Adipose tissue (tissue), 3 donors: ENCODE measurements around the gene RABL6. TPM values are rescaled to one million over a fixed set of nuclear protein-coding genes. Genes with fewer than 3 reads are reported as not detected.
"Not testable (repeated sequence)": the region's sequence is repeated elsewhere in the genome, so short reads cannot be mapped to it uniquely, and the experiment has no call there.

ENCODE experiments used
- H3K27ac ChIP-seq: one replicate; pipeline ENCODE4 v1.5.1; 2013; ENCODE audit warnings: low read depth, low read length
- WGBS, 3 donors: extraction: QIAGEN DNeasy Blood & Tissue Kit; methylation state at CpG; one replicate each; pipeline ENCODE4 v1.1.7; 2013; 5-methylcytosine and 5-hydroxymethylcytosine counted together
- polyA plus RNA-seq, 3 donors: library from polyadenylated mRNA; stranded (reverse); fragments of 200-250 nt; gene quantifications; one replicate each; pipeline ENCODE4 v1.2.3, GENCODE V29; 2013
- donor health status: healthy with polysubstance abuse.
- donor health status: Bipolar disorder and iron deficiency.
- donor health status: healthy.

RABL6 gene, protein sequence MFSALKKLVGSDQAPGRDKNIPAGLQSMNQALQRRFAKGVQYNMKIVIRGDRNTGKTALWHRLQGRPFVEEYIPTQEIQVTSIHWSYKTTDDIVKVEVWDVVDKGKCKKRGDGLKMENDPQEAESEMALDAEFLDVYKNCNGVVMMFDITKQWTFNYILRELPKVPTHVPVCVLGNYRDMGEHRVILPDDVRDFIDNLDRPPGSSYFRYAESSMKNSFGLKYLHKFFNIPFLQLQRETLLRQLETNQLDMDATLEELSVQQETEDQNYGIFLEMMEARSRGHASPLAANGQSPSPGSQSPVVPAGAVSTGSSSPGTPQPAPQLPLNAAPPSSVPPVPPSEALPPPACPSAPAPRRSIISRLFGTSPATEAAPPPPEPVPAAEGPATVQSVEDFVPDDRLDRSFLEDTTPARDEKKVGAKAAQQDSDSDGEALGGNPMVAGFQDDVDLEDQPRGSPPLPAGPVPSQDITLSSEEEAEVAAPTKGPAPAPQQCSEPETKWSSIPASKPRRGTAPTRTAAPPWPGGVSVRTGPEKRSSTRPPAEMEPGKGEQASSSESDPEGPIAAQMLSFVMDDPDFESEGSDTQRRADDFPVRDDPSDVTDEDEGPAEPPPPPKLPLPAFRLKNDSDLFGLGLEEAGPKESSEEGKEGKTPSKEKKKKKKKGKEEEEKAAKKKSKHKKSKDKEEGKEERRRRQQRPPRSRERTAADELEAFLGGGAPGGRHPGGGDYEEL
- polyA plus RNA-seq: 10 to 100 TPM; 51.5 to 55.7 (median 54.4) TPM

- 1% methylated on average over 68 to 95 of the region's 96 CpGs for WGBS, 3 donors
- H3K27ac ChIP-seq: peak within 1 kb of the TSS; percentile 45
These were observed at the start of gene RABL6 for GRCh38 chr9:136807281-136808074. Gene RABL6 (plus strand): TSS chr9:136807948. CDS start chr9:136808197, 249 bp downstream.

DNA sequence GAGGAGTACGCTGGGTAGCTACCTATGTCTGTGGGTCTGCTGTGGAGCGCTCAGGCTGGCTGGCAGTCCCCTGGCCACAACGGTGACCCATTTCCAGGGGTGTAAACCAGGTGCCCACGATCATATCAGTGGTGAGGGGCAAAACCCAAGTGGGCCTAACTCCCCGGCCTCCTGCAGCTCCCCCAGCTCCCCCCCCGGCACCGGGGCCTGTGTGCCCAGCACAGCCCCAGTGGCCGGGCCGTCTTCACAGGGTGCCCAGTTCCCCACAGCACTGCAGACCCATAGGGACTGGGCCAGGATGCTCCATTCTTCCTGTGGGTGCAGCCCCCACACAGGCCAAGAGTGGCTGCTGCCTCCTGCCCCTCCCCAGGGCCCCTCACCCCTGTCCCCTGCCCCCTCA, 48.7 kb upstream of the RABL6 start:
- H3K27ac ChIP-seq: no peak overlapping the region
- 75 to 84% (median 76%) methylated on average over 9 of the region's 9 CpGs for WGBS, 3 donors

GRCh38 chr9:136759436-136760325, 48.1 kb upstream of the RABL6 start:
- WGBS, 3 donors: 80 to 88% (median 87%) methylated on average over 25 to 27 of the region's 27 CpGs

GRCh38 chr9:136760424-136760823, 47.3 kb upstream of the RABL6 start:
- no peak overlapping the region for H3K27ac ChIP-seq
- 61 to 71% (median 67%) methylated on average over 22 to 25 of the region's 25 CpGs for WGBS, 3 donors

More at GRCh38 chr9:136759436-136760325, 48.1 kb upstream of the RABL6 start:
- H3K27ac ChIP-seq: no peak overlapping the region

DNA sequence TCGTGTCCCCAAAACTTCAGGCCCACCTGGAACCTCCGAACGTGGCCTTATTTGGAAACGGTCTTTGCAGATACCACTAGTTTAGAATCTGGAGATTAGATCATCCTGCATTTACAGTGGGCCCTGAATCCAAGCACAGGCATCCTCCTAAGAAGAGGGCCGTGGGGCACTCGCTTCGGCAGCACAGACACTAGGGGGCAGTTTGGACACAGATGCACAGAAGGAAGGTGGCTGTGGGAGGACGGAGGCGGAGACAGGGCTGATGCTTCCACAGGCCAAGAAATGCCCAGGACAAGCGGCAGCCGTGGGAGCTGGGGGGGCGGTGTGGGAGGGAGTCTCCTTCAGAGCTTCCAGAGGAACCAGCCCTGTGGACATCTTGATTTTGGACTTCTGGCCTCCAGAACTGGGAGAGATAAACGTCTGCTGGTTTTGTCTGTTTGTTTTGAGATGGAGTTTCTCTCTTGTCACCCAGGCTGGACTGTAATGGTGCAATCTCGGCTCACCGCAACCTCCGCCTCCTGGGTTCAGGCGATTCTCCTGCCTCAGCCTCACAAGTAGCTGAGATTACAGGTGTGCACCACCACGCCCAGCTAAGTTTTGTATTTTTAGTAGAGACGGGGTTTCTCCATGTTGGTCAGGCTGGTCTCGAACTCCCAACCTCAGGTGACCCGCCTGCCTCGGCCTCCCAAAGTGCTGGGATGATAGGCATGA, 46.8 kb upstream of the RABL6 start:
- not testable (repeated sequence) for H3K27ac ChIP-seq
- WGBS, 3 donors: 38 to 44% (median 43%) methylated on average over 22 of the region's 22 CpGs

DNA sequence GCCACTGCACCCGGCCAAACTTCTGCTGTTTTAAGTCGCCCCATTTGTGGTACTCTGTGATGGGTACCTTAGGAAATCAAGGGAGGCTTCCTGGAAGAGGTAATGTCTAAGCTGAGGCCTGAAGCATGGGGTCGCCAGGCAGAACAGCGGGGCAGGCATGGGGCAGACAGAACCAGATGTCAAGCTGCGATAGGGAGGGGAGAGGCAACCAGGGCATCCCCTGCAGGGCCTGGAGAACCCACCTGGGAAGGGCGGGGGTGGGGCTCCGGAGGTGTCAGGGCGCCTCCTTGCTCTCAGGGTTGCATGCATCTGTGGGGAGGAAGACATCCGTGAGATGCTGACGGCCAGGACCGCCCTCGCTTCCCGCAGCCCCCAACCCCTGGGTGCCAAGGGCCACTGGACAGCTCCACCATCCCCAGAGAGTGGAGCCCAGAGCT, 46.2 kb upstream of the RABL6 start:
- WGBS, 3 donors: 72 to 85% (median 78%) methylated on average over 13 of the region's 13 CpGs
- no peak overlapping the region for H3K27ac ChIP-seq

GRCh38 chr9:136762221-136762691, 45.5 kb upstream of the RABL6 start:
- 76 to 84% (median 78%) methylated on average over 17 of the region's 17 CpGs for whole genome bisulfite sequencing, 3 donors
- no peak overlapping the region for H3K27ac ChIP-seq

DNA sequence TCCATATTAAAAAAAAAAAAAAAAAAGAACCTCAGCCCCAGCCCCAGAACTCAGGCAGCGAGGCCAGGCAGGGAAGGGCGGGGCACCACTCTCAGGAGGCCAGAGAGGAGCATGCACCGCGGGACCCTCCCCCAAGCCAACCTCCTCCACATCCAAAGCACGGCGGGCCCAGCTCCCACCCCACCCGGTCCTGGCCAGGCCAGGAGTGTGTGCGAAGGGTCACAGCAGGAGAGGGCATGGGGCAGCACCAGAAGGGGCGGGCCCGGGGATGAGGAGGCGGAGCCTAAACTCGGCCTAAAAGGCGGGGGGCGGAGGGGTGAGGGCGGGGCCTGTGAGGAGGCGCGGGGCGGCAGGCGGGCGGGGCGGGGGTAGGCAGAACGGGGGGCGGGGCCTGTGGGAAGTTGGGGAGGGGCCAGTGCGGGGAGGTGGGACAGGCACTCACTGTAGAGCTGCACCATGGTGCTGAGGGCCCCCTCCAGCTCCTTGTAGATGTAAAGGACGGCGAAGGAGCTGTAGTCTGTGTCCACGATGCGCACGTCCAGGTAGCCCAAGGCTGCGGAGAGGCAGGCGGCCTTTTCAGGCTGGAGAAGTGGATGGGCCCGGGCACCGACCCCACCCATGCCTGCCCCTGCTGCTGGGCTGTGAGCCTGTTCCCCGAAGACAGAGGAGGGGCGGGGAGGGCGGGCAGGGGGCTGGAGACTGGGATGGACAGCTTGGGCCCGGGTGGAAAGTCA, 44.7 kb upstream of the RABL6 start:
- H3K27ac ChIP-seq: no peak overlapping the region
- WGBS, 3 donors: 17 to 21% (median 19%) methylated on average over 26 to 37 of the region's 37 CpGs

GRCh38 chr9:136763649-136764035, 44.1 kb upstream of the RABL6 start:
- 82 to 91% (median 88%) methylated on average over 14 of the region's 14 CpGs for WGBS, 3 donors
- no peak overlapping the region for H3K27ac ChIP-seq

DNA sequence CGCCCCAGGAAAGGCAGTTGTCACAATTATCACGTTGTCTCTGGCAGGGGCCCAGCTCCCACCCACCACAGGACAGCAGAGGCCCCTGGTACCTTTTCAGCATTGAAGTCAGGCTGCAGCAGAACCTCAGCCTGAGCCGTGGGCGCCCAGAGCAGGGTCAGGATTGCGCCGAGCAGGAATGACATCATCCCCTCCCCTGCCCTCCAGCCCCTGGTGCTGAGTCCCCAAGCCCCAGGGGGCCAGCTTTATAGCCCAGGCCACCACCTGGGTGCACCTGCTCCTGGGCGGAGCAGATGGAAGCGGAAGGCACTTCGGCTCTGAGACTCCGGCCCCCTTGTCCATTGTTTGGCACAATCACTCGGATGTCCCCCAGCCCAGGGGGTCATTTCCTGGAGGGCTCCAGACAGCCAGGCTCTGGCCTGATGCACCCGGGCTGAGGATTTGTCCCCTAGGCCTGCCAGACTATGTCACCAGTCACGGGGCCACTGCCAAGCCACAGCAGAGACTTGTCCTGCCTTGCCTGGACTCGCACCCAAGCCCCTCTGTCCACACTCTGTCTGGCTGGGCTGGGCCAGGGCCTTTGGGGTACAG, 43.4 kb upstream of the RABL6 start, which contains the start of gene LCN15:
TSS of gene LCN15 (minus strand) at position 218 of the 591 bp plus-strand sequence. CDS start at position 188, 30 bp downstream.
- 71 to 75% (median 72%) methylated on average over 14 of the region's 14 CpGs for WGBS, 3 donors
- no peak within 1 kb of the TSS for H3K27ac ChIP-seq

DNA sequence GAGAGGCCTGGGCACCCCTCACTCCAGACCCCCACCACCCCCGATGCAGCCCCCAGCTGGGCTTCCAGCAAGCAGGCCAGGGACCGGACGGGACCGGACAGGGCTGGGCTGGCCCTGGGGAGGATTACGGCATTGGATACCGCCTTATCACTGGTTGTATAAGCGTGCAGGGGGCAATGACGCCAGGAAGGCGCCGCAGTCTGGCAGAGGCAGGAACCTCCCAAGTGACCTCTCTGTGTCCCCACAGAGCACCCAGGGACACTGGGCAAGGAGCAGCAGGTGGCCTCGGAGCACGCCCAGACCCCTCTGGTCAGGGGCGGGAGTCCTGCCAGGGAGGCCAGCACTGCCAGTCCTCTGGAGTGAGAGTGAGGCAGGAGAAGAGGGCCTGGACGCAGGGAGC, 42.7 kb upstream of the RABL6 start:
- 85 to 90% (median 89%) methylated on average over 14 of the region's 14 CpGs for WGBS, 3 donors
- H3K27ac ChIP-seq: no peak overlapping the region

GRCh38 chr9:136765745-136766409, 41.9 kb upstream of the RABL6 start:
- WGBS, 3 donors: 77 to 85% (median 80%) methylated on average over 14 of the region's 14 CpGs
- not testable (repeated sequence) for H3K27ac ChIP-seq

GRCh38 chr9:136766410-136767120, 41.2 kb upstream of the RABL6 start:
- H3K27ac ChIP-seq: not testable (repeated sequence)
- 43 to 46% (median 44%) methylated on average over 15 to 18 of the region's 18 CpGs for WGBS, 3 donors

- H3K27ac ChIP-seq: no peak overlapping the region
- 6 to 11% (median 7%) methylated on average over 15 to 16 of the region's 16 CpGs for WGBS, 3 donors
These were observed 38.0 kb upstream of the RABL6 start for GRCh38 chr9:136769710-136770191.

GRCh38 chr9:136771907-136772415, 35.8 kb upstream of the RABL6 start:
- no peak overlapping the region for H3K27ac ChIP-seq
- 71 to 79% (median 78%) methylated on average over 3 of the region's 3 CpGs for WGBS, 3 donors
